Epithelial cell of umbilical artery (primary cell): ENCODE results near the gene DNAJB5. TPM values are rescaled to one million over a fixed set of nuclear protein-coding genes. Genes with fewer than 3 reads are reported as not detected.

Experiments
- total RNA-seq: library from RNA; depleted of rRNA; stranded (reverse); fragments of >200 nt; gene quantifications from 2 replicates; pipeline ENCODE4 v1.2.3, GENCODE V29; 2014

Gene DNAJB5
- 5.8 and 6.5 TPM in 2 replicates for total RNA-seq

GRCh38 chr9:34989003-34989945 is at the start of gene DNAJB5:
Gene DNAJB5 (plus strand): TSS chr9:34989745. CDS start chr9:34990631, 886 bp downstream.

GRCh38 chr9:34957492-34958410 is 31.8 kb upstream of the DNAJB5 start, which contains the start of gene PHF24:
Gene PHF24 (plus strand): TSS chr9:34958285. CDS start chr9:34971299, 13,014 bp downstream.

Other genes starting within 250 kb of the DNAJB5 start
- not detected in 2 replicates for gene PHF24, start 31.5 kb upstream of the DNAJB5 start, total RNA-seq
- 510 and 517 TPM in 2 replicates for gene VCP, start 82.9 kb downstream of the DNAJB5 start, total RNA-seq
- 18.5 and 25.3 TPM in 2 replicates for gene FANCG, start 90.2 kb downstream of the DNAJB5 start, total RNA-seq
- gene PIGO, start 106.8 kb downstream of the DNAJB5 start, total RNA-seq = 7.5 and 11.2 TPM in 2 replicates
- gene STOML2, start 113.4 kb downstream of the DNAJB5 start, total RNA-seq = 296 and 332 TPM in 2 replicates
- gene ATOSB, start 126.1 kb downstream of the DNAJB5 start, total RNA-seq = 8.8 and 24.4 TPM in 2 replicates
- 24.0 and 34.2 TPM in 2 replicates for gene UNC13B, start 172.3 kb downstream of the DNAJB5 start, total RNA-seq